ENCODE results near the gene ROBO1. TPM values are rescaled to one million over a fixed set of nuclear protein-coding genes. Genes with fewer than 3 reads are reported as not detected.

ROBO1 gene
- total RNA-seq, 3 donors from 2014 or later, result 12.7 to 50.7 (median 23.6) TPM

DNA sequence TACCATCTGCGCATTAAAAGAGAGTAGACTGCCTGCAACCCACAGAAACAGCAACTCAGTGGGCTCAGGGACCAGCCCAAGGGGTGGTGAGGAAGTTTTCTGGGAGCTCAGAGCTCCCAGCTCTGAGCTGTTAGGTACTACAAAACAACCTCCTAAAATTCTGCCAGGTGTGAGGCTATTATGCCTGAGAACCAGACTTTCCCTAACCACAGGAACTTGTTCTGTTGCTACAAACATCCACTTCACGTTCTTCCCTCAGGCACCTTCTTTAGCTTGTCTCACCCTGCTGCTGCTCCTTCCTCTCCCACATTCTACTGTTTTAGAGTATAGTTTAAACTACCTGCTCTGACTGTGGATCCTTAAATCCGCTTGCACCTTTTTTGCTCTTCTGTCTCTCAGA lies 399.4 kb downstream of the ROBO1 start:
- H3K27ac ChIP-seq, result no peak overlapping the region
- intact Hi-C loops (cut with DNase I; ENCODE audit: low total_unique reads), result no loop called here

DNA sequence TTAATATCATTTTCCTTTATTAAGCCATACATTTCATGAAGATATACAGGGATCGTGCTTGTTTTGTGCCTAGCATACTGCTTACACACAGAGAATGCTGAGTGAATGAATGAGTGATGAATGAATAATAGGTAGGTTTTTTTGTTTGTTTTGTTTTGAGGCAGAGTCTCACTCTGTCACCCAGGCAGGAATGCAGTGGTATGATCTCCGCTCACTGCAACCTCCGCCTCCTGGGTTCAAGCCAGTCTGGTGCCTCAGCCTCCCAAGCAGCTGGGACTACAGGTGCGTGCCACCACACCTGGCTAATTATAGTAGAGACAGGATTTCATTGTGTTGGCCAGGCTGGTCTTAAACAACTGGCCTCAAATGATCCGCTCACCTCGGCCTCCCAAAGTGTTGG lies 400.0 kb downstream of the ROBO1 start:
- H3K4me3 ChIP-seq, result no peak overlapping the region
- no peak for DNase-seq (ENCODE audit: low spot score in 2 of 2)
- no peaks in the 10 kb centered on the region for H3K4me1 ChIP-seq
- peaks cover 0 to 12% of the 10 kb centered on the region in 2 donors for H3K27me3 ChIP-seq
- no peaks in the 10 kb centered on the region for H3K36me3 ChIP-seq
- intact Hi-C loops (cut with DNase I; ENCODE audit: low total_unique reads), result no loop called here
- TF ChIP-seq, protein P1, sequence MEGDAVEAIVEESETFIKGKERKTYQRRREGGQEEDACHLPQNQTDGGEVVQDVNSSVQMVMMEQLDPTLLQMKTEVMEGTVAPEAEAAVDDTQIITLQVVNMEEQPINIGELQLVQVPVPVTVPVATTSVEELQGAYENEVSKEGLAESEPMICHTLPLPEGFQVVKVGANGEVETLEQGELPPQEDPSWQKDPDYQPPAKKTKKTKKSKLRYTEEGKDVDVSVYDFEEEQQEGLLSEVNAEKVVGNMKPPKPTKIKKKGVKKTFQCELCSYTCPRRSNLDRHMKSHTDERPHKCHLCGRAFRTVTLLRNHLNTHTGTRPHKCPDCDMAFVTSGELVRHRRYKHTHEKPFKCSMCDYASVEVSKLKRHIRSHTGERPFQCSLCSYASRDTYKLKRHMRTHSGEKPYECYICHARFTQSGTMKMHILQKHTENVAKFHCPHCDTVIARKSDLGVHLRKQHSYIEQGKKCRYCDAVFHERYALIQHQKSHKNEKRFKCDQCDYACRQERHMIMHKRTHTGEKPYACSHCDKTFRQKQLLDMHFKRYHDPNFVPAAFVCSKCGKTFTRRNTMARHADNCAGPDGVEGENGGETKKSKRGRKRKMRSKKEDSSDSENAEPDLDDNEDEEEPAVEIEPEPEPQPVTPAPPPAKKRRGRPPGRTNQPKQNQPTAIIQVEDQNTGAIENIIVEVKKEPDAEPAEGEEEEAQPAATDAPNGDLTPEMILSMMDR (IDR thresholded peaks at IDR 0.05), result no peak
- TF ChIP-seq POLR2A (IDR thresholded peaks at IDR 0.05) (no peak), POLR2AphosphoS5 (IDR thresholded peaks at IDR 0.05) (no peak)
- no peaks in the 10 kb centered on the region for H3K9me3 ChIP-seq
- no peak overlapping the region for H3K27ac ChIP-seq

More for the DNA sequence above, 399.4 kb downstream of the ROBO1 start:
- no peak overlapping the region for H3K4me3 ChIP-seq
- peaks cover 0 to 12% of the 10 kb centered on the region in 2 donors for H3K27me3 ChIP-seq
- no peaks in the 10 kb centered on the region for H3K4me1 ChIP-seq
- DNase-seq (ENCODE audit: low spot score in 2 of 2), result no peak
- TF ChIP-seq POLR2AphosphoS5 (IDR thresholded peaks at IDR 0.05), result no peak
- TF ChIP-seq POLR2A (IDR thresholded peaks at IDR 0.05), result no peak
- H3K36me3 ChIP-seq, result no peaks in the 10 kb centered on the region
- H3K9me3 ChIP-seq, result no peaks in the 10 kb centered on the region

DNA sequence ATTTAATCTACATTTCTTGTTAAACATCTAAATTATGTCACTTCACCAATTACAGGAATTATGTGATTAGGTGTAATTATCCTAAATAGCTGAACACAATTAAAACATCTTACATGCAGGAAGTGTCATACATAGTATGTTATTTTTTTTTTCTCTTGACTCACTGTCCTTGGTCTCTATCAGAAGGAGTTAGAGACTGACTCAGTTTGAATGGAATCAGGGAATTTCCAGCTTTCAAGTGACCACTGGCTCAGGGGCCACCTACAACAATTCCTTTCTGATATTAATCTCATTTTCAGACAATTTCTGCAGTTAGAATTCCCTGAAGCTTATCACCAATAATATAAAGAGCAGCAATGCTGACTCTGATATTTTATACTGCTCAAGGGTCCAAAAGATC lies 400.7 kb downstream of the ROBO1 start:
- Histone ChIP-seq H3K4me3 (no peak overlapping the region), H3K27me3 (peaks cover 0 to 12% of the 10 kb centered on the region in 2 donors), H3K9me3 (no peaks in the 10 kb centered on the region), H3K27ac (no peak overlapping the region), H3K4me1 (no peaks in the 10 kb centered on the region), H3K36me3 (no peaks in the 10 kb centered on the region)
- intact Hi-C loops (cut with DNase I; ENCODE audit: low total_unique reads), result no loop called here
- DNase-seq (ENCODE audit: low spot score in 2 of 2), result no peak
- TF ChIP-seq, protein P1 (IDR thresholded peaks at IDR 0.05), result no peak
- TF ChIP-seq POLR2A (IDR thresholded peaks at IDR 0.05), result no peak
- TF ChIP-seq POLR2AphosphoS5 (IDR thresholded peaks at IDR 0.05), result no peak

DNA sequence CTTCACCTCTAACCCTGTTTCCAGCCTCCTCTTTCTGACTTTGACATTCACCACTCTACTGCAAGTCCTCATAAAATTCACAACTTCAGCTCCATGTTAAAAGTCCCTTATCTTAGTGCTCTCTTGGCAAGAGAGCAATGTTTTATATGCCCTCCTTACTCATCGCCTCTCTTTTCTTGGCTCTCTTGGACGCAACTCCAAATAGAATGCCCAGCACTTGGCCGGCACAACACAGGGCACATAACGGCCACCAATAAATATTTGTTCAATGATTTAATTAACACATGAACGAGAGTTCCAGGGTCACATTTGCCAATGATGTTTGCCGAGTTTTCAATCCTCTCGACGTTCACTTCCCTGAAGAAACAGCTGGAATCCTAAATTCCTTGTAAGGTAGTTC lies 401.4 kb downstream of the ROBO1 start:
- Histone ChIP-seq H3K4me1 (no peaks in the 10 kb centered on the region), H3K9me3 (no peaks in the 10 kb centered on the region), H3K27me3 (peaks cover 0 to 12% of the 10 kb centered on the region in 2 donors), H3K27ac (no peak overlapping the region), H3K36me3 (no peaks in the 10 kb centered on the region), H3K4me3 (no peak overlapping the region)
- no peak for DNase-seq (ENCODE audit: low spot score in 2 of 2)
- intact Hi-C loops (cut with DNase I; ENCODE audit: low total_unique reads), result no loop called here
- TF ChIP-seq POLR2A (IDR thresholded peaks at IDR 0.05), result no peak
- TF ChIP-seq, protein P1 (IDR thresholded peaks at IDR 0.05), result no peak
- no peak for TF ChIP-seq POLR2AphosphoS5 (IDR thresholded peaks at IDR 0.05)

DNA sequence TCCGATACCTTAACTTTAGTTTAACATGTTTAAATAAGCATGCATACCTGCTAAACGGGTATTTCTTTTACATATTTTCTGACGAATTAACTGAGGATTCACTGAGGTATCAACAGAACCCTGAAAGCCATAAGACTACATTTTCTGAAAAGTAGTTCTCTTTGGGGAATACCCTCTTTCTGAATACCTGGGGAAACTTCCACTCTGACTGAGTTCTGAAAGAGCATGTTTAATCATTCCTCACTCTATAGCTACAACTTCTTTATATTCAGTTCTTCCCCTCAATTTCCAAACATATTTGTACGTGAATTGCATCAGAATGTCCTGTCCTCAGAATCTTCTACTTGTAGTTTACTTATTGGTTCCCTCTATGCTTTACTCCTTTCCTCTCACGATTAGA lies 403.0 kb downstream of the ROBO1 start:
- no peak for DNase-seq (ENCODE audit: low spot score in 2 of 2)
- H3K4me3 ChIP-seq, result no peak overlapping the region
- no peak overlapping the region for H3K27ac ChIP-seq
- H3K27me3 ChIP-seq, result peaks cover 0 to 12% of the 10 kb centered on the region in 2 donors
- no peaks in the 10 kb centered on the region for H3K36me3 ChIP-seq
- H3K4me1 ChIP-seq, result no peaks in the 10 kb centered on the region
- TF ChIP-seq POLR2A (IDR thresholded peaks at IDR 0.05), result no peak
- TF ChIP-seq, protein P1 (IDR thresholded peaks at IDR 0.05), result no peak
- no peak for TF ChIP-seq POLR2AphosphoS5 (IDR thresholded peaks at IDR 0.05)
- no peaks in the 10 kb centered on the region for H3K9me3 ChIP-seq
- intact Hi-C loops (cut with DNase I; ENCODE audit: low total_unique reads), result no loop called here
